Sigmoid colon (tissue), 4 donors: Measurements from ENCODE around the gene KRTAP10-11.

Experiments
- POLR2A ChIP-seq, 2 donors: fragments of 450-650 bp; IDR thresholded peaks; one replicate each; pipeline ENCODE4 v1.6.1; 2016; ENCODE audit warnings: antibody characterized with exemption in 2 of 2, mild to moderate bottlenecking in 2 of 2, moderate library complexity in 2 of 2
- POLR2AphosphoS5 ChIP-seq, 4 donors: sonication (generic); formaldehyde crosslinking; IDR thresholded peaks; one replicate each; pipeline ENCODE4 v1.6.1; 2017; ENCODE audit warnings: antibody characterized with exemption in 4 of 4
- TF ChIP-seq, protein P1 (sequence below), 4 experiments: fragments of 450-650 bp in 3 of 4; fragments of 200-600 bp in 1 of 4; IDR thresholded peaks; one replicate each; pipeline ENCODE4 v1.5.1; 2016 to 2019; ENCODE audit warnings: antibody characterized with exemption in 4 of 4, mild to moderate bottlenecking in 3 of 4, moderate library complexity in 2 of 4

DNA sequence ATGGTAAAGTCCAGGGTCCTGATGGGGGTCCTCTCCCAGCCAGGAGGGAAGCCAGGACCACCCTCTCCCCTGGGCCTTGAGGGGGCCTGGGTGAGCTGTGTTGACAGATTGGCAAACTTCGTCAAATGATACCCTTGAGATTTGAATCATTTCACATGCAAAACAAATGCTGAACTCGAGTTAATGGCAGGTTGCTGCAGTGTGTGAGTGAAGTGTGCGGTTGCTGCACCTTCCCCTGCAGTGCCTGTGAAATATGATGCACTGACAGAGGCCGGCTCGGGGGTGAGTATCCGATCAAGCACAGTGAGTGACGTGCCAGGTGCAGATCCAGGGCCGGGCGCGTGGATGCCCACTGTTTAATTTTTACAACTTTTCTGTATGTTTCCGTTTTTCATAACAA lies 41.5 kb downstream of the KRTAP10-11 start:
- TF ChIP-seq POLR2A (IDR thresholded peaks at IDR 0.05): no peak
- TF ChIP-seq, protein P1, sequence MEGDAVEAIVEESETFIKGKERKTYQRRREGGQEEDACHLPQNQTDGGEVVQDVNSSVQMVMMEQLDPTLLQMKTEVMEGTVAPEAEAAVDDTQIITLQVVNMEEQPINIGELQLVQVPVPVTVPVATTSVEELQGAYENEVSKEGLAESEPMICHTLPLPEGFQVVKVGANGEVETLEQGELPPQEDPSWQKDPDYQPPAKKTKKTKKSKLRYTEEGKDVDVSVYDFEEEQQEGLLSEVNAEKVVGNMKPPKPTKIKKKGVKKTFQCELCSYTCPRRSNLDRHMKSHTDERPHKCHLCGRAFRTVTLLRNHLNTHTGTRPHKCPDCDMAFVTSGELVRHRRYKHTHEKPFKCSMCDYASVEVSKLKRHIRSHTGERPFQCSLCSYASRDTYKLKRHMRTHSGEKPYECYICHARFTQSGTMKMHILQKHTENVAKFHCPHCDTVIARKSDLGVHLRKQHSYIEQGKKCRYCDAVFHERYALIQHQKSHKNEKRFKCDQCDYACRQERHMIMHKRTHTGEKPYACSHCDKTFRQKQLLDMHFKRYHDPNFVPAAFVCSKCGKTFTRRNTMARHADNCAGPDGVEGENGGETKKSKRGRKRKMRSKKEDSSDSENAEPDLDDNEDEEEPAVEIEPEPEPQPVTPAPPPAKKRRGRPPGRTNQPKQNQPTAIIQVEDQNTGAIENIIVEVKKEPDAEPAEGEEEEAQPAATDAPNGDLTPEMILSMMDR (IDR thresholded peaks at IDR 0.05): no peak
- no peak for TF ChIP-seq POLR2AphosphoS5 (IDR thresholded peaks at IDR 0.05)
